Endodermal cell (in vitro differentiated cells): ENCODE measurements around the gene SEPTIN5. TPM values are rescaled to one million over a fixed set of nuclear protein-coding genes. Genes with fewer than 3 reads are reported as not detected.

ENCODE experiments used
- DNase-seq: peaks from one replicate; pipeline ENCODE4 v3.0.0-alpha.2; 2017
- H3K27ac ChIP-seq: 2 replicates; pipeline ENCODE4 v1.5.1; 2013; ENCODE audit warnings: mild to moderate bottlenecking, low read depth, low read length, moderate library complexity
- H3K27me3 ChIP-seq: 2 replicates; pipeline ENCODE4 v1.6.1; 2013; ENCODE audit warnings: mild to moderate bottlenecking, low read length, moderate library complexity; ENCODE audit not compliant: insufficient read depth, control insufficient read depth, poor library complexity, severe bottlenecking
- H3K36me3 ChIP-seq: 2 replicates; pipeline ENCODE4 v1.7.0; 2013; ENCODE audit warnings: mild to moderate bottlenecking, low read length, moderate library complexity; ENCODE audit not compliant: control insufficient read depth, insufficient read depth
- H3K4me1 ChIP-seq: one replicate; pipeline ENCODE4 v1.7.0; 2013; ENCODE audit warnings: low read length; ENCODE audit not compliant: control insufficient read depth, insufficient read depth
- H3K4me3 ChIP-seq: 2 replicates; pipeline ENCODE4 v1.5.1; 2013; ENCODE audit warnings: mild to moderate bottlenecking, low read length, moderate library complexity
- H3K9ac ChIP-seq: 2 replicates; pipeline ENCODE4 v1.6.1; 2013; ENCODE audit warnings: mild to moderate bottlenecking, low read length, moderate library complexity; ENCODE audit not compliant: poor library complexity, severe bottlenecking; ENCODE audit errors: extremely low read depth
- H3K9me3 ChIP-seq: 2 replicates; pipeline ENCODE4 v1.6.1; 2013; ENCODE audit warnings: mild to moderate bottlenecking, low read length, moderate library complexity; ENCODE audit not compliant: control insufficient read depth
- H3K27ac Mint-ChIP-seq: 2 replicates; pipeline ENCODE4 v1.8.0; 2020; ENCODE audit warnings: mixed read lengths
- H3K27me3 Mint-ChIP-seq: 2 replicates; pipeline ENCODE4 v1.8.0; 2021; ENCODE audit warnings: mild to moderate bottlenecking, mixed read lengths; ENCODE audit not compliant: insufficient read depth
- H3K36me3 Mint-ChIP-seq: 2 replicates; pipeline ENCODE4 v1.8.0; 2020; ENCODE audit warnings: low read depth, mixed read lengths
- H3K4me1 Mint-ChIP-seq: 2 replicates; pipeline ENCODE4 v1.8.0; 2020; ENCODE audit warnings: mixed read lengths
- H3K4me3 Mint-ChIP-seq: 2 replicates; pipeline ENCODE4 v1.8.0; 2020; ENCODE audit warnings: mild to moderate bottlenecking, moderate library complexity, mixed read lengths
- H3K9me3 Mint-ChIP-seq: 2 replicates; pipeline ENCODE4 v1.8.0; 2020; ENCODE audit warnings: mild to moderate bottlenecking, mixed read lengths
- WGBS, 2 experiments: methylation state at CpG; one replicate each; pipeline versions ENCODE4 v1.1.5 to v1.1.7; 2013; ENCODE audit warnings: missing lambda C conversion rate in 2 of 2, mixed read lengths in 1 of 2; ENCODE audit not compliant: insufficient coverage in 1 of 2, insufficient read length in 1 of 2; 5-methylcytosine and 5-hydroxymethylcytosine counted together
- total RNA-seq, 2 donors: library from RNA; stranded (reverse); fragmentation: NEBNext Ultra II Directional in 1 of 2; extraction: Animal tissue kit (Norgen Biotek cat#: 25700) in 1 of 2; gene quantifications; 2 replicates in 1 of 2; 3 replicates in 1 of 2; pipeline ENCODE4 v1.2.1, GENCODE V29; 2021
- TF ChIP-seq, protein P1 (sequence below): fragments of 200-600 bp; sonication (generic); conservative IDR thresholded peaks from 2 replicates; pipeline ENCODE4 v1.5.0; 2021; ENCODE audit warnings: antibody characterized with exemption, mild to moderate bottlenecking

The SEPTIN5 gene
- total RNA-seq, 2 donors from 2014 or later = 9.8 to 20.0 TPM

DNA sequence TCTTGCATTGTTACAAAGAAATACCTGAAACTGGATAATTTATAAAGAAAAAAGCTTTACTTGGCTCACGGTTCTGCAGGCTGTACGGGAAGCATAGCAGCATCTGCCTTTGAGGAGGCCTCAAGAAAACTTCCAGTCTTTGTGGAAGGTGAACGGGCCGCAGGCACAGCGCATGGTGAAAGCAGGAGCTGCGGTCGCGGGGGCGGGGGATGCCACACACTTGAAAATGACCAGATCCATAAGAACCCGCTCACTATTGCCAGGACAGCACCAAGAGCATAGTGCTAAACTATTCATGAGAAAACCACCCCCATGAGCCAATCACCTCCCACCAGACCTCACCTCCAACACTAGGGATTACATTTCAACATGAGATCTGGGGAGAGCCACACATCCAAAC, 45.6 kb upstream of the SEPTIN5 start:
- no peak overlapping the region for H3K27ac ChIP-seq
- DNase-seq = peak; percentile 18
- no peaks in the 10 kb centered on the region for H3K27me3 ChIP-seq
- H3K4me1 ChIP-seq = no peaks in the 10 kb centered on the region
- no peak overlapping the region for H3K9ac ChIP-seq
- H3K9me3 ChIP-seq = no peaks in the 10 kb centered on the region
- Mint-ChIP-seq H3K27ac (no peak overlapping the region), H3K4me1 (peaks cover 3% of the 10 kb centered on the region), H3K9me3 (peaks cover 5% of the 10 kb centered on the region), H3K36me3 (no peaks in the 10 kb centered on the region), H3K4me3 (no peak overlapping the region), H3K27me3 (peaks cover 7% of the 10 kb centered on the region)
- TF ChIP-seq, protein P1, sequence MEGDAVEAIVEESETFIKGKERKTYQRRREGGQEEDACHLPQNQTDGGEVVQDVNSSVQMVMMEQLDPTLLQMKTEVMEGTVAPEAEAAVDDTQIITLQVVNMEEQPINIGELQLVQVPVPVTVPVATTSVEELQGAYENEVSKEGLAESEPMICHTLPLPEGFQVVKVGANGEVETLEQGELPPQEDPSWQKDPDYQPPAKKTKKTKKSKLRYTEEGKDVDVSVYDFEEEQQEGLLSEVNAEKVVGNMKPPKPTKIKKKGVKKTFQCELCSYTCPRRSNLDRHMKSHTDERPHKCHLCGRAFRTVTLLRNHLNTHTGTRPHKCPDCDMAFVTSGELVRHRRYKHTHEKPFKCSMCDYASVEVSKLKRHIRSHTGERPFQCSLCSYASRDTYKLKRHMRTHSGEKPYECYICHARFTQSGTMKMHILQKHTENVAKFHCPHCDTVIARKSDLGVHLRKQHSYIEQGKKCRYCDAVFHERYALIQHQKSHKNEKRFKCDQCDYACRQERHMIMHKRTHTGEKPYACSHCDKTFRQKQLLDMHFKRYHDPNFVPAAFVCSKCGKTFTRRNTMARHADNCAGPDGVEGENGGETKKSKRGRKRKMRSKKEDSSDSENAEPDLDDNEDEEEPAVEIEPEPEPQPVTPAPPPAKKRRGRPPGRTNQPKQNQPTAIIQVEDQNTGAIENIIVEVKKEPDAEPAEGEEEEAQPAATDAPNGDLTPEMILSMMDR = no peak
- no peaks in the 10 kb centered on the region for H3K36me3 ChIP-seq
- 94 to 100% methylated on average over 1 to 10 of the region's 10 CpGs for WGBS, 2 experiments
- H3K4me3 ChIP-seq = no peak overlapping the region

DNA sequence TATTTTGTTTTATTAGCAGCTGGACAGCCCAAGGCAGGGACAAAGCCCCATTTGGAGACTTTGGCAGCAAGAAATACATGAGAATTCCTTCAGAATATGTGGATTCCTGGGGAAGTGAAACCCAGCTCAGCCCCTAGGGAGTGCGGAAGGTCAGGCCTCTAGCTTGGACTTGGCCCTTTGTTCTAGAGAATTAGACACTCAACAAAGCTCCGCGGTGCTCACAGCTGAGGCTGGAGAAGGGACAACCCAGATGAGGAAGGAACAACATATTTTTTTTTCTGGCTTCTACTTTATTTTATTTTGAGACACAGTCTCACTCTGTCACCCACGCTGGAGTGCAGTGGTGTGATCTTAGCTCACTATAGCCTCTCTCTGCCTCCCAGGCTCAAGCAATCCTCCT, 44.7 kb upstream of the SEPTIN5 start:
- Mint-ChIP-seq H3K36me3 (no peaks in the 10 kb centered on the region), H3K4me3 (no peak overlapping the region), H3K9me3 (peaks cover 5% of the 10 kb centered on the region), H3K4me1 (no peaks in the 10 kb centered on the region), H3K27ac (no peak overlapping the region), H3K27me3 (peaks cover 9% of the 10 kb centered on the region)
- TF ChIP-seq, protein P1 = no peak
- no peaks in the 10 kb centered on the region for H3K27me3 ChIP-seq
- H3K4me3 ChIP-seq = no peak overlapping the region
- DNase-seq = peak; percentile 17
- H3K9ac ChIP-seq = no peak overlapping the region
- no peak overlapping the region for H3K27ac ChIP-seq
- H3K9me3 ChIP-seq = no peaks in the 10 kb centered on the region
- no peaks in the 10 kb centered on the region for H3K4me1 ChIP-seq
- H3K36me3 ChIP-seq = no peaks in the 10 kb centered on the region
- 81 to 91% methylated on average over 4 of the region's 4 CpGs for WGBS, 2 experiments

DNA sequence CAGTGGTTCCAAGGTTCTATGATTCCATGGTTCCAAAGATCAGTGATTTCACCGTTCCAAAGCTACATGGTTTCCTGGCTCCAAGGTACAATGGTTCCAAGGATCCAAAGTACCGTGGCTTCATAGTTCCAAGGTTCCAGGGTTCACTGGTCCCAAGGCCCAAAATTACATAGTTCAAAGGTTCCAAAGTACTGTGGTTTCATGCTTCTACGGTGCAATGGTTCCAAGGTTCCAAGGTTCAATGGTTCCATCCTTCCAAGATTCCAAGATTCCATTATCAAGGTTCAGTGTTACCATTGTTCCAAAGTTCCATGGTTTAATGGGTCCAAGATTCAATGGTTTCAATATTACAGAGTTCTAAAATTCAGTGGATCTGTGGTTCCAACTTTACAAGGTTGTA, 43.0 kb upstream of the SEPTIN5 start:
- Mint-ChIP-seq H3K27ac (no peak overlapping the region), H3K9me3 (peaks cover 5% of the 10 kb centered on the region), H3K4me3 (no peak overlapping the region), H3K4me1 (no peaks in the 10 kb centered on the region), H3K27me3 (peaks cover 11% of the 10 kb centered on the region), H3K36me3 (no peaks in the 10 kb centered on the region)
- DNase-seq = no peak
- Histone ChIP-seq H3K27ac (no peak overlapping the region), H3K9me3 (no peaks in the 10 kb centered on the region), H3K4me3 (no peak overlapping the region), H3K9ac (no peak overlapping the region), H3K27me3 (no peaks in the 10 kb centered on the region), H3K36me3 (no peaks in the 10 kb centered on the region), H3K4me1 (no peaks in the 10 kb centered on the region)
- TF ChIP-seq, protein P1 = no peak
- 72 to 92% methylated on average over 3 of the region's 3 CpGs for WGBS, 2 experiments
